HepG2 (cell line): ENCODE results near the gene MAP7D3. TPM values are rescaled to one million over a fixed set of nuclear protein-coding genes. Genes with fewer than 3 reads are reported as not detected.

Experiments used
- ATAC-seq: fragments of 200-7000 bp; cut with Tn5 transposase; 3 replicates; pipeline ENCODE4 v1.9.1; 2020; ENCODE audit warnings: mild to moderate bottlenecking, moderate library complexity
- BruUV-seq: library from RNA; stranded (reverse); fragments of 400-500 nt; replicated peaks from 2 replicates; lab custom pipeline; 2021; lab: Mats Ljungman, UMichigan
- CTCF ChIA-PET: fragments of 300-600 bp; formaldehyde crosslinking; extraction: SDS; loops from one replicate; lab custom pipeline; 2021; ENCODE audit warnings: low total read pairs, inconsistent platforms, low intra/inter-chr PET ratio; lab: Yijun Ruan, JAX
- POLR2A ChIA-PET: fragments of 350-600 bp; sonication (Branson Sonifier 250); formaldehyde crosslinking; loops from one replicate; lab custom pipeline; 2020; ENCODE audit warnings: antibody characterized with exemption, inconsistent platforms; lab: Yijun Ruan, JAX
- DNase-seq: peaks from one replicate; pipeline ENCODE4 v3.0.0-alpha.2; 2015; ENCODE audit warnings: low spot score
- FAIRE-seq: peaks from 3 replicates; lab custom pipeline; 2011; peaks lifted over from hg19 to GRCh38; lab: Jason Lieb, UNC
- H2AFZ ChIP-seq: one replicate; pipeline ENCODE4 v1.6.1; 2011; ENCODE audit warnings: low read length, inconsistent platforms
- H3K27ac ChIP-seq: fragments of 300-600 bp; 3 replicates; pipeline ENCODE4 v1.8.0; 2011; ENCODE audit warnings: mixed run types, mild to moderate bottlenecking, mixed read lengths, low read length, inconsistent platforms; ENCODE audit not compliant: insufficient read depth; ENCODE audit errors: extremely low read length
- H3K27me3 ChIP-seq, 2 experiments: fragments of 200-600 bp in 1 of 2; 2 replicates in 1 of 2; 3 replicates in 1 of 2; pipeline versions ENCODE4 v1.6.0 to v1.8.0; 2011; ENCODE audit warnings: low read length in 2 of 2, mild to moderate bottlenecking in 2 of 2, moderate library complexity in 2 of 2, inconsistent platforms in 1 of 2; ENCODE audit not compliant: insufficient read depth in 2 of 2, control insufficient read depth in 1 of 2
- H3K36me3 ChIP-seq, 2 experiments: fragments of 200-600 bp in 1 of 2; replicated peaks in 1 of 2; 2 replicates in 1 of 2; 3 replicates in 1 of 2; pipeline versions ENCODE4 v1.5.1 to v1.8.0; 2011; ENCODE audit warnings: low read length in 2 of 2, inconsistent platforms in 1 of 2; ENCODE audit not compliant: insufficient read depth in 2 of 2, control insufficient read depth in 1 of 2
- H3K4me1 ChIP-seq: 2 replicates; pipeline ENCODE4 v1.5.1; 2012; ENCODE audit warnings: low read length, inconsistent platforms; ENCODE audit not compliant: insufficient read depth
- H3K4me2 ChIP-seq: 2 replicates; pipeline ENCODE4 v1.6.0; 2011; ENCODE audit warnings: low read depth, low read length, inconsistent platforms
- H3K4me3 ChIP-seq, 3 experiments: fragments of 200-600 bp in 1 of 3; sonication (generic), shearing (Covaris generic) in 1 of 3; replicated peaks in 1 of 3; 2 replicates each; pipeline ENCODE4 v1.5.1; 2011 to 2016; ENCODE audit warnings: low read length in 3 of 3, inconsistent platforms in 2 of 3, low read depth in 2 of 3, mild to moderate bottlenecking in 2 of 3, control low read depth in 1 of 3, mixed read lengths in 1 of 3; ENCODE audit not compliant: insufficient read depth in 1 of 3
- H3K79me2 ChIP-seq: one replicate; pipeline ENCODE4 v1.6.1; 2011; ENCODE audit warnings: low read length, inconsistent platforms; ENCODE audit not compliant: insufficient read depth
- H3K9ac ChIP-seq: 2 replicates; pipeline ENCODE4 v1.6.0; 2011; ENCODE audit warnings: mild to moderate bottlenecking, low read depth, low read length, inconsistent platforms; ENCODE audit not compliant: insufficient read depth
- H3K9me3 ChIP-seq: 2 replicates; pipeline ENCODE4 v1.5.1; 2012; ENCODE audit warnings: mild to moderate bottlenecking, low read length
- H4K20me1 ChIP-seq: 2 replicates; pipeline ENCODE4 v1.6.0; 2011; ENCODE audit warnings: inconsistent platforms, mild to moderate bottlenecking, low read length, moderate library complexity; ENCODE audit not compliant: insufficient read depth
- ARNT ChIP-seq: fragments of 450-650 bp; IDR thresholded peaks from 2 replicates; pipeline ENCODE4 v1.6.1; 2017
- ASH2L ChIP-seq: fragments of 300-600, 200-600 bp; sonication (generic); IDR thresholded peaks from 2 replicates; pipeline ENCODE4 v1.7.0; 2017; ENCODE audit warnings: low read depth, mild to moderate bottlenecking, moderate library complexity, mixed read lengths, low read length; ENCODE audit not compliant: insufficient read length
- ATF4 ChIP-seq, 2 experiments: fragments of 450-650 bp in 1 of 2; sonication (generic) in 1 of 2; formaldehyde crosslinking; IDR thresholded peaks; 2 replicates each; pipeline versions ENCODE4 v1.5.0 to v1.8.0; 2020 to 2022; ENCODE audit warnings: mild to moderate bottlenecking in 1 of 2, missing genetic modification reagents in 1 of 2
- FOXJ3 ChIP-seq: sonication (generic); formaldehyde crosslinking; IDR thresholded peaks from 2 replicates; pipeline ENCODE4 v1.4.0; 2020; ENCODE audit warnings: missing genetic modification reagents, mild to moderate bottlenecking, borderline replicate concordance
- KAT8 ChIP-seq: IDR thresholded peaks from 2 replicates; pipeline ENCODE4 v1.6.1; 2016; ENCODE audit warnings: missing genetic modification reagents, missing compliant biosample characterization
- MTA3 ChIP-seq: sonication (generic); formaldehyde crosslinking; IDR thresholded peaks from 2 replicates; pipeline ENCODE4 v1.4.0; 2020; ENCODE audit warnings: missing genetic modification reagents
- NR2F6 ChIP-seq, 2 experiments: IDR thresholded peaks; 2 replicates each; pipeline ENCODE4 v1.6.1; 2016; ENCODE audit warnings: antibody characterized with exemption in 1 of 2, mild to moderate bottlenecking in 1 of 2
- RAD51 ChIP-seq: fragments of 450-650 bp; IDR thresholded peaks from 2 replicates; pipeline ENCODE4 v1.6.1; 2016; ENCODE audit warnings: borderline replicate concordance
- RFXAP ChIP-seq: sonication (generic); formaldehyde crosslinking; IDR thresholded peaks from 2 replicates; pipeline ENCODE4 v1.4.0; 2020; ENCODE audit warnings: missing genetic modification reagents, borderline replicate concordance
- SAFB2 ChIP-seq: sonication (generic); formaldehyde crosslinking; IDR thresholded peaks from 2 replicates; pipeline ENCODE4 v1.5.1; 2020; ENCODE audit warnings: missing genetic modification reagents, low read depth, mild to moderate bottlenecking, borderline replicate concordance
- ZBTB2 ChIP-seq: sonication (generic); formaldehyde crosslinking; IDR thresholded peaks from 2 replicates; pipeline ENCODE4 v1.8.0; 2022; ENCODE audit warnings: low read depth, missing genetic modification reagents
- ZFP1 ChIP-seq: IDR thresholded peaks from 2 replicates; pipeline ENCODE4 v1.6.1; 2016
- ZNF431 ChIP-seq: sonication (generic); formaldehyde crosslinking; IDR thresholded peaks from 2 replicates; pipeline ENCODE4 v1.9.0; 2022; ENCODE audit warnings: missing genetic modification reagents, low read depth, mild to moderate bottlenecking, borderline replicate concordance
- ZNF761 ChIP-seq: sonication (generic); formaldehyde crosslinking; conservative IDR thresholded peaks from 2 replicates; pipeline ENCODE4 v1.4.0; 2020; ENCODE audit warnings: mild to moderate bottlenecking, missing genetic modification reagents
- ZNF775 ChIP-seq: sonication (generic); formaldehyde crosslinking; IDR thresholded peaks from 2 replicates; pipeline ENCODE4 v1.4.0; 2020; ENCODE audit warnings: missing genetic modification reagents, mild to moderate bottlenecking, moderate library complexity, borderline replicate concordance
- WGBS: methylation state at CpG from one replicate; pipeline ENCODE4 v1.1.6; 2017; ENCODE audit warnings: low lambda C conversion rate; 5-methylcytosine and 5-hydroxymethylcytosine counted together
- in situ Hi-C: cut with HindIII; loops from 2 replicates; pipeline ENCODE4 v1.10.0; 2017; ENCODE audit warnings: low pct_unique_long_range_greater_than_20kb; ENCODE audit not compliant: extremely low pct_ligation_motif_present
- intact Hi-C: fragments of 100-400 bp; cut with micrococcal nuclease; formaldehyde crosslinking; loops from one replicate; pipeline ENCODE4 v1.10.0; 2022; ENCODE audit not compliant: unreplicated experiment
- polyA plus RNA-seq, 8 experiments: library from polyadenylated mRNA; depleted of rRNA in 3 of 8; stranded (reverse) in 7 of 8; unstranded in 1 of 8; fragments of >200 nt; fragmentation: Illumina TruSeq in 4 of 8; extraction: Trizol in 4 of 8; gene quantifications; 2 replicates each; pipeline versions ENCODE4 v1.2.1 to v1.2.3, GENCODE V29; 2011 to 2016; ENCODE audit warnings: low read depth in 4 of 8, missing spikeins in 1 of 8, mixed read lengths in 1 of 8; ENCODE audit not compliant: insufficient read depth in 1 of 8
- total RNA-seq, 5 experiments: library from RNA; depleted of rRNA; stranded (reverse); fragments of >200 nt; fragmentation: Illumina TruSeq; extraction: Trizol; gene quantifications; 2 replicates each; pipeline ENCODE4 v1.2.3, GENCODE V29; 2016; ENCODE audit warnings: low read depth in 1 of 5

Gene MAP7D3
- total and polyA plus RNA-seq, 2 of the 13 experiments (the other 11 are each of a cell fraction or from before 2014, with no cell fraction given) = not detected

- no peak for TF ChIP-seq ASH2L
- TF ChIP-seq KAT8 (CRISPR knock-in tag) = no peak
- no peak for TF ChIP-seq FOXJ3 (CRISPR knock-in tag)
- no peak for TF ChIP-seq ZNF775 (CRISPR knock-in tag)
- no peak for TF ChIP-seq MTA3
- TF ChIP-seq ATF4 (CRISPR knock-in tag; IDR thresholded peaks at IDR 0.05) = no peak
- TF ChIP-seq ZFP1 (CRISPR knock-in tag) = no peak
- no peak for TF ChIP-seq SAFB2 (CRISPR knock-in tag)
Observed at GRCh38 chrX:136165406-136165805, 85.8 kb downstream of the MAP7D3 start (continued).

- BruUV-seq = no TSS peak
- Histone ChIP-seq H3K4me3 (no peak overlapping the region), H3K27ac (no peak overlapping the region), H3K36me3 (no peaks in the 10 kb centered on the region), H4K20me1 (no peaks in the 10 kb centered on the region), H3K9me3 (no peaks in the 10 kb centered on the region), H2AFZ (no peak overlapping the region), H3K4me1 (no peaks in the 10 kb centered on the region), H3K79me2 (no peaks in the 10 kb centered on the region), H3K9ac (no peak overlapping the region), H3K4me2 (no peak overlapping the region), H3K27me3 (no peaks in the 10 kb centered on the region)
- ChIA-PET POLR2A (no interaction called here), CTCF (no interaction called here)
- WGBS = 0% methylated on average over 1 of the region's 1 CpG
- in situ Hi-C loops = loop anchor here (10.0 kb wide), 1 partner anchor 129 kb away; no protein-coding TSS in a partner anchor
- FAIRE-seq = no peak
- no peak for DNase-seq
- intact Hi-C loops = no loop called here
- no peak for TF ChIP-seq ZNF431
- TF ChIP-seq NR2F6 (IDR thresholded peaks at IDR 0.05) = no peak
- no peak for TF ChIP-seq NR2F6 (CRISPR knock-in tag; IDR thresholded peaks at IDR 0.05)
- no peak for TF ChIP-seq ARNT
- no peak for TF ChIP-seq ZBTB2 (CRISPR knock-in tag)
- TF ChIP-seq ZNF761 (CRISPR knock-in tag) = no peak
- no peak for TF ChIP-seq RFXAP (CRISPR knock-in tag)
- TF ChIP-seq RAD51 = no peak
- ATAC-seq = no peak
Observed at GRCh38 chrX:136163689-136164088, 87.5 kb downstream of the MAP7D3 start.
